HL-60 (cell line): ENCODE measurements around the gene CYP4B1.

Source experiments
- CTCF ChIP-seq: IDR thresholded peaks from one replicate; pipeline ENCODE4 v1.5.1; 2011; ENCODE audit warnings: low read length, control low read depth, inconsistent platforms; ENCODE audit not compliant: insufficient read depth
- GABPA ChIP-seq: IDR thresholded peaks from 2 replicates; pipeline ENCODE4 v1.6.1; 2012; ENCODE audit warnings: low read depth
- POLR2AphosphoS5 ChIP-seq: IDR thresholded peaks from 2 replicates; pipeline ENCODE4 v1.6.1; 2012; ENCODE audit warnings: low read depth

GRCh38 chr1:46811053-46811452, 12.2 kb downstream of the CYP4B1 start:
- TF ChIP-seq CTCF (no peak), POLR2AphosphoS5 (no peak), GABPA (no peak)
